IPS-20b (cell line): ENCODE results near the gene PSG1.
"Not testable (repeated sequence)": the region's sequence is repeated elsewhere in the genome, so short reads cannot be mapped to it uniquely, and the experiment has no call there.

Source experiments
- H3K27ac ChIP-seq: one replicate; pipeline ENCODE4 v1.5.1; 2013; ENCODE audit warnings: low read length
- H3K27me3 ChIP-seq: 2 replicates; pipeline ENCODE4 v1.6.1; 2013; ENCODE audit warnings: mild to moderate bottlenecking, low read length, inconsistent platforms; ENCODE audit not compliant: insufficient read depth
- H3K36me3 ChIP-seq: 2 replicates; pipeline ENCODE4 v1.6.1; 2013; ENCODE audit warnings: low read depth, mild to moderate bottlenecking, inconsistent platforms, low read length, moderate library complexity; ENCODE audit not compliant: insufficient read depth
- H3K4me1 ChIP-seq: 2 replicates; pipeline ENCODE4 v1.6.1; 2013; ENCODE audit warnings: mild to moderate bottlenecking, control low read depth, inconsistent platforms, low read length, moderate library complexity; ENCODE audit not compliant: insufficient read depth
- H3K4me3 ChIP-seq: 2 replicates; pipeline ENCODE4 v1.5.1; 2013; ENCODE audit warnings: mild to moderate bottlenecking, low read length, inconsistent platforms
- H3K9ac ChIP-seq: 2 replicates; pipeline ENCODE4 v1.6.1; 2013; ENCODE audit warnings: low read depth, mild to moderate bottlenecking, inconsistent platforms, low read length, moderate library complexity
- H3K9me3 ChIP-seq: 2 replicates; pipeline ENCODE4 v1.6.1; 2013; ENCODE audit warnings: mild to moderate bottlenecking, low read depth, low read length, inconsistent platforms; ENCODE audit not compliant: insufficient read depth

The PSG1 gene

GRCh38 chr19:42911731-42912130 is 32.2 kb upstream of the PSG1 start:
- H3K27me3 ChIP-seq, H3K9ac ChIP-seq: not testable (repeated sequence)

GRCh38 chr19:42906162-42906561 is 26.6 kb upstream of the PSG1 start:
- H3K4me3 ChIP-seq, H3K27ac ChIP-seq, H3K9ac ChIP-seq, H3K36me3 ChIP-seq, H3K27me3 ChIP-seq, H3K9me3 ChIP-seq, H3K4me1 ChIP-seq: not testable (repeated sequence)

More at GRCh38 chr19:42911731-42912130, 32.2 kb upstream of the PSG1 start:
- H3K9me3 ChIP-seq, H3K4me3 ChIP-seq, H3K27ac ChIP-seq, H3K36me3 ChIP-seq, H3K4me1 ChIP-seq: not testable (repeated sequence)

GRCh38 chr19:42900561-42900960 is 21.0 kb upstream of the PSG1 start:
- H3K27ac ChIP-seq, H3K4me3 ChIP-seq, H3K36me3 ChIP-seq, H3K4me1 ChIP-seq, H3K9me3 ChIP-seq, H3K9ac ChIP-seq, H3K27me3 ChIP-seq: not testable (repeated sequence)

GRCh38 chr19:42899674-42900073 is 20.2 kb upstream of the PSG1 start:
- H3K9me3 ChIP-seq, H3K4me1 ChIP-seq, H3K4me3 ChIP-seq, H3K9ac ChIP-seq, H3K36me3 ChIP-seq, H3K27me3 ChIP-seq, H3K27ac ChIP-seq: not testable (repeated sequence)

GRCh38 chr19:42899110-42899509 is 19.6 kb upstream of the PSG1 start:
- H3K27ac ChIP-seq, H3K27me3 ChIP-seq, H3K9me3 ChIP-seq, H3K9ac ChIP-seq, H3K36me3 ChIP-seq, H3K4me1 ChIP-seq, H3K4me3 ChIP-seq: not testable (repeated sequence)

- H3K4me3 ChIP-seq, H3K27ac ChIP-seq, H3K9ac ChIP-seq, H3K4me1 ChIP-seq, H3K36me3 ChIP-seq, H3K27me3 ChIP-seq, H3K9me3 ChIP-seq: not testable (repeated sequence)
Measured at GRCh38 chr19:42898656-42899055, 19.1 kb upstream of the PSG1 start.

- not testable (repeated sequence) for H3K36me3 ChIP-seq, H3K4me3 ChIP-seq, H3K27ac ChIP-seq, H3K4me1 ChIP-seq, H3K9ac ChIP-seq, H3K9me3 ChIP-seq, H3K27me3 ChIP-seq
Measured at GRCh38 chr19:42897729-42898128, 18.2 kb upstream of the PSG1 start.

GRCh38 chr19:42890446-42890845 is 10.9 kb upstream of the PSG1 start:
- not testable (repeated sequence) for H3K27me3 ChIP-seq, H3K9ac ChIP-seq, H3K27ac ChIP-seq, H3K36me3 ChIP-seq, H3K4me3 ChIP-seq, H3K4me1 ChIP-seq
- peaks cover 11% of the 10 kb centered on the region for H3K9me3 ChIP-seq

- not testable (repeated sequence) for H3K9ac ChIP-seq, H3K4me3 ChIP-seq, H3K27me3 ChIP-seq, H3K36me3 ChIP-seq, H3K4me1 ChIP-seq, H3K27ac ChIP-seq
- peaks cover 11% of the 10 kb centered on the region for H3K9me3 ChIP-seq
Measured at GRCh38 chr19:42887876-42888445, 8.4 kb upstream of the PSG1 start.

GRCh38 chr19:42882730-42883129 is 3.2 kb upstream of the PSG1 start:
- not testable (repeated sequence) for H3K27me3 ChIP-seq, H3K9me3 ChIP-seq, H3K27ac ChIP-seq

GRCh38 chr19:42882010-42882409 is 2.5 kb upstream of the PSG1 start:
- not testable (repeated sequence) for H3K36me3 ChIP-seq, H3K9ac ChIP-seq, H3K27me3 ChIP-seq, H3K9me3 ChIP-seq, H3K4me3 ChIP-seq, H3K4me1 ChIP-seq, H3K27ac ChIP-seq

More at GRCh38 chr19:42882730-42883129, 3.2 kb upstream of the PSG1 start:
- not testable (repeated sequence) for H3K4me3 ChIP-seq, H3K4me1 ChIP-seq, H3K36me3 ChIP-seq, H3K9ac ChIP-seq

GRCh38 chr19:42881279-42881678 is 1.8 kb upstream of the PSG1 start:
- not testable (repeated sequence) for H3K27ac ChIP-seq, H3K9ac ChIP-seq, H3K36me3 ChIP-seq, H3K27me3 ChIP-seq, H3K4me1 ChIP-seq, H3K4me3 ChIP-seq, H3K9me3 ChIP-seq

- not testable (repeated sequence) for H3K4me3 ChIP-seq, H3K36me3 ChIP-seq, H3K9me3 ChIP-seq, H3K9ac ChIP-seq, H3K4me1 ChIP-seq, H3K27me3 ChIP-seq, H3K27ac ChIP-seq
Measured at GRCh38 chr19:42880621-42881020, 1.1 kb upstream of the PSG1 start.
